ENCODE data around the gene MIF. TPM values are rescaled to one million over a fixed set of nuclear protein-coding genes. Genes with fewer than 3 reads are reported as not detected.
"Not testable (repeated sequence)": the region's sequence is repeated elsewhere in the genome, so short reads cannot be mapped to it uniquely, and the experiment has no call there.

MIF gene
- total RNA-seq, result 956 TPM

GRCh38 chr22:23893945-23894709 is at the start of gene MIF:
TSS of gene MIF (plus strand) at chr22:23894383. CDS start at chr22:23894475, 92 bp downstream.
- peak; percentile 92 for ATAC-seq

DNA sequence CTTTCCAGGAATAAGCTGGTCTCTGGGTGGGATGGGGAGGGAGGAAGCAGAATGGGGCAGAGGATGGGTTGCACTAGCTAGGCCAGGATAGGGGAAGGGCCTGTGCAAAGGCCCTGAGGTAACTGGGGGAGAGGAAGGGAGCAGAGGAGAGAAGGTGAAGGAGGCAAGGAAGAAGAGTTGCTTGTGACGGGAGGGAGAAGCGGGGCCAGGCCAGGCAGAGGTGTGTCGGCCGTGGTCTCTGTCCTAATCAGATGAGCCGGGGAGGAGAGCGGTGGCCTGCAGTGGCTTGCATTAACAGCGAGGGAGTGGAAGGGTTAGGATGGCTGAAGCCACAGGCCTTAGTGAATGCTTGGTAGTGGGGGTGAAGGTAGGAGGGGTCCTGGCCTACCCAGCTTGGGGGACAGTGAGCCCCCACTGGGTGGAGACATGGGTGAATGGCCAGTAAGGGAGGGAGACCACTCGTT is 49.4 kb upstream of the MIF start:
- no peak for ATAC-seq

- ATAC-seq, result no peak
Measured at GRCh38 chr22:23845265-23846080, 48.7 kb upstream of the MIF start.

GRCh38 chr22:23846081-23846469 is 48.1 kb upstream of the MIF start:
- ATAC-seq, result no peak

DNA sequence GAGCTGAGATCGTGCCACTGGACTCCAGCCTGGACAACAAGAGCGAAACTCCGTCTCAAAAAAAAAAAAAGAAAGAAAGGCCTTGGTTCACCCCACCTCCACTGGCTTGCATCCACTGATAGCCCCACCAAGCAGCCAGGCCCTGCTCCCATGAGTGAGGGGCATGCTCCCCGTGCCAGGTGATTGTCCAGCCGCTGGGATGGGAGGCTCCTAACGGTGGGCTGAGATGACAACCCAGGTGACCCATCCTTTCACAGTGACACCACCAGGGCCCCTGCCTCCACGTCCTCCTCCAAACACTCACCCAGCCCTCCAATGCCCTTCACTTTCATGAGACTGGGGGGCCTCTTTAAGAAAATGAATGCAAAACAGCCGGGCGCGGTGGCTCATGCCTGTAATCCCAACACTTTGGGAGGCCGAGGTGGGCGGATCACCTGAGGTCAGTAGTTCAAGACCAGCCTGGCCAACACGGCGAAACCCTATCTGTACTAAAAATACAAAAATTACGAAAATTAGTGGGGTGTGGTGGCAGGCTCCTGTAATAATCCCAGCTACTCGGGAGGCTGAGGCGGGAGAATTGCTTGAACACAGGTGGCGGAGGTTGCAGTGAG is 46.8 kb upstream of the MIF start:
- ATAC-seq, result no peak

GRCh38 chr22:23847991-23848864 is 46.0 kb upstream of the MIF start:
- ATAC-seq, result no peak

DNA sequence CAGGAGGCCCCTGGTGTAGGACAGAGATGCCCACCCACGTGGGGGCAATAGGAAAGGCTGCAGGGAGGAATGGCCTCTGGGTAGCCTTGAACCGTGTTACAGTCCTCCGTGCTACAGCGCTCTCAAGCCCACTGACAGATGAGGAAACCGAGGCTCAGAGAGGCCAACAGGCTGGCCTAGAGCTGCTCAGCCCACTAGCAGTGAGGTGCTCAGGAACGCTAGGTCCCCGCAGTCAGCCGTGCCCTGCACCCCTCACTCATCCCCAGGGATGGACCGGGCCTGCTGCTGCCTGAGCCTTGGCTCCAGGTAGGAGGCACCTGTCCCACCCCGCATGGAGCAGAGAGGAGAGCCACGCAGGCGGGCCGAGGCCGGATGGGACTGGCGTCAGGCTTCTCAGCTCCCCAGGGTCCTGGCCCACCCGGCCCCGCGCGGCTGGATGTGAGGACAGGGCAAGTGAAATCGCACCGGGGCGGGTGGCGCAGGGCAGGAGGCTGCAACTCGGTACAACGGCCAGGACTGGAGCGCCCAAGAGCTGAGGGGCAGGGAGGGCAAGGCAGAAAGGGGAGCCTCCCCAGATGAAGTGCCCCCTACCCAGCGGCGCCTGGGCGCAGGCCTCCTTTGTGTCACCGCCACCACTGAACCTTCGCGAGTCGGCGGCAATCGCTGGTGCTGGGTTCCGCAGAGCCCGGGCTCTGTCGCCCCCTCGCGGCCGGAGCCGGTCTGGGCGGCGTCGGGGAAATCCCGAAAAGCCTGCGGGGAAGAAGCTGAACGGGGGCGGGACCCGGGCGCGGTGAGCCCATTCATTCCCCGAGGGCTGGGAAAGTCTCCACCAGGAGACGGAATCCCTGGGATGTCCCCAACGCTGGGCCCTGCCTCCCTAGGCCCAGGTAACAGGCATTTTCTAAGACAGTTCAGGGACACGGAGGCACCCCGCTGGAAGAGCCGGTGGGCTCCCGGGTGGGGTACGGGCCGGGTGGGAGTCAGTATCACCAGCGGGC is 44.9 kb upstream of the MIF start:
- ATAC-seq, result peak; percentile 74

- ATAC-seq, result no peak
Measured at GRCh38 chr22:23850136-23850611, 44.0 kb upstream of the MIF start.

- peak; percentile 59 for ATAC-seq
Measured at GRCh38 chr22:23856721-23857605, 37.2 kb upstream of the MIF start.

DNA sequence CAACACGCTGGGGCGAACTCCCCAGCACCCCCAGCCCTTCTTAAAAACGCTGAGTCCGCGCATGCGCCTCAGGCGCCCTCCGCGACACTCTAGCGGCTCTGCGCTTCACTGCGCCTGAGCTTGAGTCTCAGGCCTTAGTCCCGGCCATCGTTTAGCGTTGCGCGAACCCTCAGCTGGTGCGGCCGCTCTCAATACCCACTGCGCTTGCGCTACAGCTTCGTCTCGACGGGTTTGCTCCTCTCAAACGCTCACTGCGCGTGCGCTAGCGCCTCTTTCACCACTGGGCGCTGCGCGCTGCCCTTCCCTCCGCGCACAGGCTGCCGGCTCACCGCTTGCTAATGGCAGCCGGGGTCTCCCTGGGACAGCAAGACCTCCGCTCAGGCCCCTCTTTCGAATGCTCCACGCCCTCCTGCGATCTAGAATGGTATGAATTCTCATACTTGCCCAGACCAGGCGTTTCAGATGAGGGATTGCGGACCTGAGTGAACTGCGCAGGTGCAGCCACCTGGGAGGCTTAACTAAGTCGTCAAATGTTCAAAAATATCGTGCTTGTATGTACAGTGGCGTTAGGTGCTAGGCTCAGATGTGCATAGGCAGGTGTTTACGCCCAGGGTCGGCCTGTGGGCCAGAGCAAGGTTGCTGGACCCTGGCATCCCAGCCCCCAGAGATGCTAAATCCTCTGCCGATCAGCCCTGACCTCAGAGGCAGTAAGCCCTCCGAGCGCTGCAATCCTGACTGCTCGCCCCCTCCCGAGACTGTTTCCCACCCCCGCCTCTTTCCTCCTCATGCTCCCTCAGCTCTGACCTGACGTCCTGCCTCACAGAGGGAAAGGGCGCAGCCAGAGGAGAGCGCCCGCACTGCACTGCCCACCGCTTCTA is 36.3 kb upstream of the MIF start, which contains the start of gene SLC2A11:
TSS of gene SLC2A11 (plus strand) at position 270 of the 878 bp plus-strand sequence. CDS start at position 395, 125 bp downstream.
- peak; percentile 97 for ATAC-seq

- no peak for ATAC-seq
Measured at GRCh38 chr22:23858484-23858815, 35.7 kb upstream of the MIF start.

GRCh38 chr22:23859201-23859600 is 35.0 kb upstream of the MIF start:
- no peak for ATAC-seq

DNA sequence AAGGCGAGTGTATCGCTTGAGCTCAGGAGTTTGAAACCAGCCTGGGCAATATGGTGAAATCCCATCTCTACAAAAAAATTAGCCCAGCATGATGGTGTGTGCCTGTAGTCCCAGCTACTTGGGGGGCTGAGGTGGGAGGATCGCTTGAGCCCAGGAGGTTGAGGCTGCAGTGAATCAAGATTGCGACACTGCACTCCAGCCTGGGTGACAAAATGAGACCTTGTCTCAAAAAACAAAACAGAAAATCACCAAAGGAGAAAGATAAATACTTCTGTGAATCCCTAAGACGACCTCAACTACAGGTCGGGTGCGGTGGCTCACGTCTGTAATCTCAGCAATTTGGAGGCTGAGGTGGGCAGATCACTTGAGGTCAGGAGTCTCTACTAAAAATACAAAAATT is 34.0 kb upstream of the MIF start:
- ATAC-seq, result not testable (repeated sequence)

DNA sequence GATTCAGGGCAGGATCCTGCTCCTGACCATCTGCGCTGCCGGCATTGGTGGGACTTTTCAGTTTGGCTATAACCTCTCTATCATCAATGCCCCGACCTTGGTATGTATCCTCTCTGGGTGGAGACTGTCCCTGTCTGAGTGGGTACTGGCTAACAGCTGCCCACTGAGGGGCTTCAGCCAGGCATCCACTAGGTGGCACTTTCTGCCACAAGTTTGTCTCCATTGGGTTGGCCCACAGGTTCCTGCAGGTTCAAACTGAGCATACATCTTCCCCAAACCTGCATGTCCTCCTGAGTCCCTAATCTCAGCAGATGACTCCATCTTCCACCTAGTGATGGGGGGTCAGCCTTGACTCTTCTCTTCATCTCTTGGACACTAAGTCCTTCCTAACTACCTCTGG is 32.1 kb upstream of the MIF start:
- ATAC-seq, result no peak

DNA sequence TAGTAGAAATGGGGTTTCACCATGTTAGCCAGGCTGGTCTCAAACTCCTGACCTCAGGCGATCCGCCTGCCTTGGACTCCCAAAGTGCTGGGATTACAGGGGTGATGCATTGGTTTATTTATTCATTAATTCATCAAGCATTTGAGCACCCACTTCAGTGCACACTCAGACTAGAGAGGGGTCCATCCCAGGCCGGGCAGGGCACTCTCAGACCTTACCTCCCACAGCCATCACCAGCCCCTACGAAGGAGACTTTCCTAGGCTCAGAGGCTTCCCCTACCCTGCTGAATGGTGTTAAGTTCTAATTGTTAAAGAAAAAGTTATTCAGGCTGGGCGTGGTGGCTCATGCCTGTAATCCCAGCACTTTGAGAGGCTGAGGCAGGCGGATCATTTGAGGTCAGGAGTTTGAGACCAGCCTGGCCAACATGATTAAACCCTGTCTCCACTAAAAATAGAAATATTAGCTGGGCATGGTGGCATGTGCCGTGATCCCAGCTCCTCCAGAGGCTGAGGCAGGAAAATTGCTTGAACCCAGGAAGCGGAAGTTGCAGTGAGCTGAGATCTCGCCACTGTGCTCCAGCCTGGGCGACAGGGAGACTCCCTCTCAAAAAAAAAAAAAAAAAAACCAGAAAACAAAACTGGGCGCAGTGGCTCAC is 29.6 kb upstream of the MIF start:
- ATAC-seq, result not testable (repeated sequence)

DNA sequence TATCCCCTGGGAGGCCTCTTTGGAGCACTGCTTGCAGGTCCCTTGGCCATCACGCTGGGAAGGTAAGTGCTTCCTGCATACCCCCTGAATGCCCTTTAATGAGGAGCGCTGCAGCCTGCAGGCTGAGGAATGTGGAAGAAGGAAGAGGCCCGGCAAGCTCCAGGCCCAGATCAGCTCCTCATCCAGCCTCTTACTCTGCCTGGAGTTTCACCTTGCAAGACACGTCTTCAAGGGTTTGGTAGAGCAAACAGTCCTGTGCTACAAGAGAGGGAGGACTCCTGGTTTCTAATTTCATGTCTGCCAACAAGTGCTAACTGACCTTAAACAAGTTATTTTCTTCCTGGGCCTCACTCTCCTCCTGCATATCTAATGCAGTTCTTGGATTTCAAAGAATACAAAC is 25.6 kb upstream of the MIF start:
- ATAC-seq, result no peak

GRCh38 chr22:23874871-23875270 is 19.3 kb upstream of the MIF start:
- ATAC-seq, result no peak

DNA sequence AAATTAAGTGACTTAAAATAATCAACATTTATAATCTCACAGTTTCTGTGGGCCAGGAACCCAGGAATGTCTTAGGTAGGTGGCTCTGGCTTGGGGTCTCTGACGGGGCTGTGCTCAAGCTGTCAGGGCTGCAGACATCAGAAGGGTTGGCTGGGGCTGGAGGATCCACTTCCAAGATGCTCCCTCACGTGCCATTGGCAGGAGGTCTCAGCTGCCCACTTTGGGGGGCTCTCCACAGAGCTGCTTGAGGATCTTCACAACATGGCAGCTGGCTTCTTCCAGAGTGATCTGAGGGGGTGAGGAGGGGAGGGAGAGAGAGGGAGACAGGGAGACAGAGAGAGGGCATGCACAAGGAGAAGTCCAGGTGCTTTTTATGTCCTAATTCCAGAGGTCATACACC is 18.4 kb upstream of the MIF start:
- ATAC-seq, result no peak
